WTC11 (cell line): ENCODE results near the gene C18orf54.

Source experiments
- NFYB ChIP-seq: sonication (generic); formaldehyde crosslinking; conservative IDR thresholded peaks from 2 replicates; pipeline ENCODE4 v1.8.0; 2022; ENCODE audit warnings: low read depth, missing genetic modification reagents
- ZNF416 ChIP-seq: fragments of 250-450 bp; sonication (Bioruptor Pico); IDR thresholded peaks from 2 replicates; pipeline ENCODE4 v1.9.0; 2021; ENCODE audit warnings: mild to moderate bottlenecking, inconsistent platforms
- TF ChIP-seq, protein P1 (sequence below): fragments of 200-600 bp; IDR thresholded peaks from 2 replicates; pipeline ENCODE4 v1.8.0; 2022; ENCODE audit warnings: antibody characterized with exemption
- TF ChIP-seq, protein P2 (sequence below): sonication (generic); formaldehyde crosslinking; IDR thresholded peaks from 2 replicates; pipeline ENCODE4 v1.8.1; 2022; ENCODE audit warnings: mild to moderate bottlenecking, moderate library complexity, missing genetic modification reagents
- TF ChIP-seq, protein P3 (sequence below): fragments of 250-450 bp; sonication (Bioruptor Pico); IDR thresholded peaks from 2 replicates; pipeline ENCODE4 v1.9.0; 2021; ENCODE audit warnings: mild to moderate bottlenecking, borderline replicate concordance
- TF ChIP-seq, protein P4 (sequence below): sonication (generic); formaldehyde crosslinking; IDR thresholded peaks from 2 replicates; pipeline ENCODE4 v1.8.1; 2023; ENCODE audit warnings: mild to moderate bottlenecking, missing genetic modification reagents, moderate library complexity
- TF ChIP-seq, protein P5 (sequence below): sonication (generic); formaldehyde crosslinking; IDR thresholded peaks from 2 replicates; pipeline ENCODE4 v1.8.1; 2022; ENCODE audit warnings: missing genetic modification reagents, borderline replicate concordance

DNA sequence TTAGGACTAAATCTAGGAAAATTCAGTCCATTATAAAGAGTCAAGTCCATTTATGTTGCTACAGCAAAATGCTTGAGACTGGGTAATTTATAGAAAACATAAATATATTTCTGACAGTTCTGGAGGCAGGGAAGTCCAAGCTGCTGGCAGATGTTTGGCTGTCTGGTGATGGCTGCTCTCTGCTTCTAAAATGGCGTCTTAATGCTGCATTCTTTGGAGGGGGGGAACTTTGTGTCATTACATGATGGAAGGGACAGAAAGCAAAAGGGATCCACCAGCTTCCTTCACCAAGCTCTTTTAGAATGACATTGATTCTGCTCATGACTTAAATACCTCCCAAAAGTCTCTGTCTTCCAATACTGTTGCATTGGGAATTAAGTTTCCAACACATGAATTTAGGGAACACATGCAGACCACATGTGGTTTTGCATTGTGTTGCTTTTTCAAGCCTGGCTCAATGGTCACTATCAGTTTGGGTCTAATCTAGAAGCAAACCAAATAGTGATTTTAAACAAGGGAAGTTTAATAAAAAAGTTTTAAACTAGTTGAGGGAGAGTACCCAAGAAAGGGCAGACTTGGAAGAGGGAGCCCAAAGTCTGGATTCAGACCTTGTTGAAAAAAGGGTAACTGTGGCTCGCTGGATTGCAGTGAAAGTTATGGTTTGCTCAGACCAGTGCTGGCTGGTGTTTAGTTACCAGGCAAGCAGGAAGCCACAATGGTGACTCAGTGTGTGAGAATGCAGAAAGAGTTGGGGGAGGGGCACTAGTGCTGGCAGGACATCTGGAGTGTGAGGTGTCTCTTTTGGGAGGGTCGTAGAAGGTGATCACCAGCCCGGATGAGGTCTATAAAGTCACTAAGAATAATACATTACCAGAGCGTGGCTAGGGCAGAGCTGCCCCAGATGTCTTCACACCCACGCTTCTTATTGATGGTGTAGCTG, 30.8 kb downstream of the C18orf54 start:
- TF ChIP-seq, protein P1, sequence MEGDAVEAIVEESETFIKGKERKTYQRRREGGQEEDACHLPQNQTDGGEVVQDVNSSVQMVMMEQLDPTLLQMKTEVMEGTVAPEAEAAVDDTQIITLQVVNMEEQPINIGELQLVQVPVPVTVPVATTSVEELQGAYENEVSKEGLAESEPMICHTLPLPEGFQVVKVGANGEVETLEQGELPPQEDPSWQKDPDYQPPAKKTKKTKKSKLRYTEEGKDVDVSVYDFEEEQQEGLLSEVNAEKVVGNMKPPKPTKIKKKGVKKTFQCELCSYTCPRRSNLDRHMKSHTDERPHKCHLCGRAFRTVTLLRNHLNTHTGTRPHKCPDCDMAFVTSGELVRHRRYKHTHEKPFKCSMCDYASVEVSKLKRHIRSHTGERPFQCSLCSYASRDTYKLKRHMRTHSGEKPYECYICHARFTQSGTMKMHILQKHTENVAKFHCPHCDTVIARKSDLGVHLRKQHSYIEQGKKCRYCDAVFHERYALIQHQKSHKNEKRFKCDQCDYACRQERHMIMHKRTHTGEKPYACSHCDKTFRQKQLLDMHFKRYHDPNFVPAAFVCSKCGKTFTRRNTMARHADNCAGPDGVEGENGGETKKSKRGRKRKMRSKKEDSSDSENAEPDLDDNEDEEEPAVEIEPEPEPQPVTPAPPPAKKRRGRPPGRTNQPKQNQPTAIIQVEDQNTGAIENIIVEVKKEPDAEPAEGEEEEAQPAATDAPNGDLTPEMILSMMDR, result no peak
- TF ChIP-seq, protein P2, sequence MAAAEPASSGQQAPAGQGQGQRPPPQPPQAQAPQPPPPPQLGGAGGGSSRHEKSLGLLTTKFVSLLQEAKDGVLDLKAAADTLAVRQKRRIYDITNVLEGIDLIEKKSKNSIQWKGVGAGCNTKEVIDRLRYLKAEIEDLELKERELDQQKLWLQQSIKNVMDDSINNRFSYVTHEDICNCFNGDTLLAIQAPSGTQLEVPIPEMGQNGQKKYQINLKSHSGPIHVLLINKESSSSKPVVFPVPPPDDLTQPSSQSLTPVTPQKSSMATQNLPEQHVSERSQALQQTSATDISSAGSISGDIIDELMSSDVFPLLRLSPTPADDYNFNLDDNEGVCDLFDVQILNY (CRISPR knock-in tag), result no peak
- TF ChIP-seq NFYB (CRISPR knock-in tag), result no peak
- TF ChIP-seq, protein P3, sequence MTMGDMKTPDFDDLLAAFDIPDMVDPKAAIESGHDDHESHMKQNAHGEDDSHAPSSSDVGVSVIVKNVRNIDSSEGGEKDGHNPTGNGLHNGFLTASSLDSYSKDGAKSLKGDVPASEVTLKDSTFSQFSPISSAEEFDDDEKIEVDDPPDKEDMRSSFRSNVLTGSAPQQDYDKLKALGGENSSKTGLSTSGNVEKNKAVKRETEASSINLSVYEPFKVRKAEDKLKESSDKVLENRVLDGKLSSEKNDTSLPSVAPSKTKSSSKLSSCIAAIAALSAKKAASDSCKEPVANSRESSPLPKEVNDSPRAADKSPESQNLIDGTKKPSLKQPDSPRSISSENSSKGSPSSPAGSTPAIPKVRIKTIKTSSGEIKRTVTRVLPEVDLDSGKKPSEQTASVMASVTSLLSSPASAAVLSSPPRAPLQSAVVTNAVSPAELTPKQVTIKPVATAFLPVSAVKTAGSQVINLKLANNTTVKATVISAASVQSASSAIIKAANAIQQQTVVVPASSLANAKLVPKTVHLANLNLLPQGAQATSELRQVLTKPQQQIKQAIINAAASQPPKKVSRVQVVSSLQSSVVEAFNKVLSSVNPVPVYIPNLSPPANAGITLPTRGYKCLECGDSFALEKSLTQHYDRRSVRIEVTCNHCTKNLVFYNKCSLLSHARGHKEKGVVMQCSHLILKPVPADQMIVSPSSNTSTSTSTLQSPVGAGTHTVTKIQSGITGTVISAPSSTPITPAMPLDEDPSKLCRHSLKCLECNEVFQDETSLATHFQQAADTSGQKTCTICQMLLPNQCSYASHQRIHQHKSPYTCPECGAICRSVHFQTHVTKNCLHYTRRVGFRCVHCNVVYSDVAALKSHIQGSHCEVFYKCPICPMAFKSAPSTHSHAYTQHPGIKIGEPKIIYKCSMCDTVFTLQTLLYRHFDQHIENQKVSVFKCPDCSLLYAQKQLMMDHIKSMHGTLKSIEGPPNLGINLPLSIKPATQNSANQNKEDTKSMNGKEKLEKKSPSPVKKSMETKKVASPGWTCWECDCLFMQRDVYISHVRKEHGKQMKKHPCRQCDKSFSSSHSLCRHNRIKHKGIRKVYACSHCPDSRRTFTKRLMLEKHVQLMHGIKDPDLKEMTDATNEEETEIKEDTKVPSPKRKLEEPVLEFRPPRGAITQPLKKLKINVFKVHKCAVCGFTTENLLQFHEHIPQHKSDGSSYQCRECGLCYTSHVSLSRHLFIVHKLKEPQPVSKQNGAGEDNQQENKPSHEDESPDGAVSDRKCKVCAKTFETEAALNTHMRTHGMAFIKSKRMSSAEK (CRISPR knock-in tag), result no peak
- no peak for TF ChIP-seq ZNF416 (CRISPR knock-in tag)
- TF ChIP-seq, protein P4, sequence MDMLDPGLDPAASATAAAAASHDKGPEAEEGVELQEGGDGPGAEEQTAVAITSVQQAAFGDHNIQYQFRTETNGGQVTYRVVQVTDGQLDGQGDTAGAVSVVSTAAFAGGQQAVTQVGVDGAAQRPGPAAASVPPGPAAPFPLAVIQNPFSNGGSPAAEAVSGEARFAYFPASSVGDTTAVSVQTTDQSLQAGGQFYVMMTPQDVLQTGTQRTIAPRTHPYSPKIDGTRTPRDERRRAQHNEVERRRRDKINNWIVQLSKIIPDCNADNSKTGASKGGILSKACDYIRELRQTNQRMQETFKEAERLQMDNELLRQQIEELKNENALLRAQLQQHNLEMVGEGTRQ (CRISPR knock-in tag), result no peak
- TF ChIP-seq, protein P5, sequence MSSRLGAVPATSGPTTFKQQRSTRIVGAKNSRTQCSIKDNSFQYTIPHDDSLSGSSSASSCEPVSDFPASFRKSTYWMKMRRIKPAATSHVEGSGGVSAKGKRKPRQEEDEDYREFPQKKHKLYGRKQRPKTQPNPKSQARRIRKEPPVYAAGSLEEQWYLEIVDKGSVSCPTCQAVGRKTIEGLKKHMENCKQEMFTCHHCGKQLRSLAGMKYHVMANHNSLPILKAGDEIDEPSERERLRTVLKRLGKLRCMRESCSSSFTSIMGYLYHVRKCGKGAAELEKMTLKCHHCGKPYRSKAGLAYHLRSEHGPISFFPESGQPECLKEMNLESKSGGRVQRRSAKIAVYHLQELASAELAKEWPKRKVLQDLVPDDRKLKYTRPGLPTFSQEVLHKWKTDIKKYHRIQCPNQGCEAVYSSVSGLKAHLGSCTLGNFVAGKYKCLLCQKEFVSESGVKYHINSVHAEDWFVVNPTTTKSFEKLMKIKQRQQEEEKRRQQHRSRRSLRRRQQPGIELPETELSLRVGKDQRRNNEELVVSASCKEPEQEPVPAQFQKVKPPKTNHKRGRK, result no peak
